Hepatocyte (in vitro differentiated cells): Measurements from ENCODE around the gene RPL37A. TPM values are rescaled to one million over a fixed set of nuclear protein-coding genes. Genes with fewer than 3 reads are reported as not detected.

Experiments
- DNase-seq: peaks from one replicate; pipeline ENCODE4 v3.0.0-alpha.2; 2016; ENCODE audit warnings: low spot score
- H2AFZ ChIP-seq: fragments of 200-600 bp; sonication (generic); 2 replicates; pipeline ENCODE4 v1.6.0; 2016; ENCODE audit warnings: antibody characterized with exemption, mild to moderate bottlenecking
- H3K27ac ChIP-seq: fragments of 200-600 bp; sonication (generic); 2 replicates; pipeline ENCODE4 v1.5.1; 2016; ENCODE audit warnings: mild to moderate bottlenecking
- H3K27me3 ChIP-seq: fragments of 200-600 bp; sonication (generic); 2 replicates; pipeline ENCODE4 v1.6.1; 2016
- H3K36me3 ChIP-seq: fragments of 200-600 bp; sonication (generic); replicated peaks from 2 replicates; pipeline ENCODE4 v1.5.1; 2016; ENCODE audit warnings: low read depth; ENCODE audit not compliant: insufficient read depth
- H3K4me1 ChIP-seq: fragments of 200-600 bp; sonication (generic); 2 replicates; pipeline ENCODE4 v1.5.1; 2016; ENCODE audit warnings: mild to moderate bottlenecking, moderate library complexity; ENCODE audit not compliant: insufficient read depth
- H3K4me2 ChIP-seq: fragments of 200-600 bp; sonication (generic); 2 replicates; pipeline ENCODE4 v1.6.0; 2016
- H3K4me3 ChIP-seq: fragments of 200-600 bp; sonication (generic); 2 replicates; pipeline ENCODE4 v1.5.1; 2016; ENCODE audit warnings: mild to moderate bottlenecking
- H3K79me2 ChIP-seq: fragments of 200-600 bp; sonication (generic); 2 replicates; pipeline ENCODE4 v1.6.0; 2017; ENCODE audit warnings: mild to moderate bottlenecking
- H3K9me2 ChIP-seq: fragments of 200-600 bp; sonication (generic); replicated peaks from 2 replicates; pipeline ENCODE4 v1.6.0; 2017; ENCODE audit warnings: mild to moderate bottlenecking; ENCODE audit not compliant: insufficient read depth
- H3K9me3 ChIP-seq: fragments of 200-600 bp; sonication (generic); 2 replicates; pipeline ENCODE4 v1.5.1; 2016; ENCODE audit warnings: low read depth, mild to moderate bottlenecking
- H4K20me1 ChIP-seq: fragments of 200-600 bp; sonication (generic); 2 replicates; pipeline ENCODE4 v1.6.0; 2016; ENCODE audit warnings: mild to moderate bottlenecking; ENCODE audit not compliant: insufficient read depth, poor library complexity, severe bottlenecking
- CTCF ChIP-seq: fragments of 200-600 bp; sonication (generic); IDR thresholded peaks from 2 replicates; pipeline ENCODE4 v1.5.1; 2016; ENCODE audit warnings: antibody characterized with exemption, mild to moderate bottlenecking; ENCODE audit not compliant: poor library complexity
- EZH2 ChIP-seq: fragments of 200-600 bp; sonication (generic); IDR thresholded peaks from 2 replicates; pipeline ENCODE4 v1.6.1; 2016; ENCODE audit warnings: antibody characterized with exemption, mild to moderate bottlenecking, borderline replicate concordance
- EZH2phosphoT487 ChIP-seq: fragments of 200-600 bp; sonication (generic); IDR thresholded peaks from one replicate; pipeline ENCODE4 v1.6.1; 2018; ENCODE audit warnings: antibody characterized with exemption, mild to moderate bottlenecking, low read depth, moderate library complexity; ENCODE audit not compliant: unreplicated experiment, severe bottlenecking
- WGBS: methylation state at CpG from one replicate; pipeline ENCODE4 v1.1.6; 2016; ENCODE audit warnings: low lambda C conversion rate; ENCODE audit errors: missing lambda C conversion rate; 5-methylcytosine and 5-hydroxymethylcytosine counted together
- polyA plus RNA-seq: library from polyadenylated mRNA; unstranded; fragments of >200 nt; fragmentation: Nextera tagmentation; extraction: Ambion mirVana; gene quantifications from 2 replicates; pipeline ENCODE4 v1.2.1, GENCODE V29; 2016
- total RNA-seq: library from RNA; depleted of rRNA; stranded (reverse); fragments of >200 nt; gene quantifications from 2 replicates; pipeline ENCODE4 v1.2.3, GENCODE V29; 2014

RPL37A gene
- total RNA-seq (1,119 and 1,301 TPM in 2 replicates), polyA plus RNA-seq (1,011 and 1,060 TPM in 2 replicates)

- H3K79me2 ChIP-seq: peaks cover 50% of the 10 kb centered on the region
- no peak for TF ChIP-seq EZH2phosphoT487
- TF ChIP-seq CTCF: no peak
- no peak for TF ChIP-seq EZH2
- H3K4me2 ChIP-seq: peak within 1 kb of the TSS; percentile 92
- DNase-seq: peak; percentile 97
- no peaks in the 10 kb centered on the region for H3K27me3 ChIP-seq
- peaks cover 14% of the 10 kb centered on the region for H3K36me3 ChIP-seq
- H2AFZ ChIP-seq: peak within 1 kb of the TSS; percentile 67
- H3K4me1 ChIP-seq: peaks cover 23% of the 10 kb centered on the region
- H3K9me3 ChIP-seq: no peaks in the 10 kb centered on the region
- peak within 1 kb of the TSS; percentile 88 for H3K27ac ChIP-seq
- WGBS: 5% methylated on average over 54 of the region's 54 CpGs
- no peaks in the 10 kb centered on the region for H3K9me2 ChIP-seq
- peaks cover 37% of the 10 kb centered on the region for H4K20me1 ChIP-seq
- H3K4me3 ChIP-seq: peak within 1 kb of the TSS; percentile 71
These were observed at the start of gene RPL37A for GRCh38 chr2:216498379-216499352. TSS of gene RPL37A (plus strand) at chr2:216498844. CDS start at chr2:216498875, 31 bp downstream.

- Histone ChIP-seq H3K36me3 (peaks cover 11% of the 10 kb centered on the region), H3K27ac (no peak overlapping the region), H4K20me1 (no peaks in the 10 kb centered on the region), H3K4me1 (peaks cover under 1% of the 10 kb centered on the region), H3K79me2 (no peaks in the 10 kb centered on the region), H3K9me2 (no peaks in the 10 kb centered on the region), H3K4me2 (no peak overlapping the region), H3K4me3 (no peak overlapping the region), H2AFZ (no peak overlapping the region), H3K9me3 (no peaks in the 10 kb centered on the region), H3K27me3 (no peaks in the 10 kb centered on the region)
- DNase-seq: no peak
- no peak for TF ChIP-seq EZH2
- TF ChIP-seq EZH2phosphoT487: no peak
- TF ChIP-seq CTCF: no peak
These were observed 48.3 kb upstream of the RPL37A start for GRCh38 chr2:216450346-216450745.

GRCh38 chr2:216450784-216451183 is 47.9 kb upstream of the RPL37A start:
- no peaks in the 10 kb centered on the region for H3K9me3 ChIP-seq
- H2AFZ ChIP-seq: no peak overlapping the region
- no peaks in the 10 kb centered on the region for H3K4me1 ChIP-seq
- TF ChIP-seq CTCF (no peak), EZH2phosphoT487 (no peak), EZH2 (no peak)
- H3K4me3 ChIP-seq: no peak overlapping the region
- 95% methylated on average over 7 of the region's 7 CpGs for WGBS
- H3K9me2 ChIP-seq: no peaks in the 10 kb centered on the region
- peaks cover 11% of the 10 kb centered on the region for H3K36me3 ChIP-seq
- no peak for DNase-seq
- no peak overlapping the region for H3K4me2 ChIP-seq
- no peaks in the 10 kb centered on the region for H3K27me3 ChIP-seq
- no peaks in the 10 kb centered on the region for H3K79me2 ChIP-seq
- H3K27ac ChIP-seq: no peak overlapping the region
- no peaks in the 10 kb centered on the region for H4K20me1 ChIP-seq
